SJCRH30 (cell line): Measurements from ENCODE around the gene MRPS24. TPM values are rescaled to one million over a fixed set of nuclear protein-coding genes. Genes with fewer than 3 reads are reported as not detected.
"Not testable (repeated sequence)": the region's sequence is repeated elsewhere in the genome, so short reads cannot be mapped to it uniquely, and the experiment has no call there.

Experiments used
- DNase-seq, 2 experiments: peaks; one replicate each; pipeline ENCODE4 v3.0.0-alpha.2; 2015 to 2020
- H3K27ac ChIP-seq: fragments of 250-450 bp; sonication (Bioruptor Pico); 2 replicates; pipeline ENCODE4 v1.5.1; 2020; ENCODE audit warnings: mild to moderate bottlenecking, moderate library complexity
- H3K27me3 ChIP-seq: fragments of 250-450 bp; sonication (Bioruptor Pico); 2 replicates; pipeline ENCODE4 v1.5.1; 2020; ENCODE audit warnings: mild to moderate bottlenecking, moderate library complexity
- H3K36me3 ChIP-seq: fragments of 250-450 bp; sonication (Bioruptor Pico); 2 replicates; pipeline ENCODE4 v1.5.1; 2020; ENCODE audit warnings: mild to moderate bottlenecking, moderate library complexity
- H3K4me1 ChIP-seq: fragments of 250-450 bp; sonication (Bioruptor Pico); 2 replicates; pipeline ENCODE4 v1.5.1; 2020; ENCODE audit warnings: mild to moderate bottlenecking, moderate library complexity
- H3K4me3 ChIP-seq: fragments of 250-450 bp; sonication (Bioruptor Pico); 2 replicates; pipeline ENCODE4 v1.5.1; 2020; ENCODE audit warnings: mild to moderate bottlenecking, moderate library complexity
- H3K9me3 ChIP-seq: fragments of 250-450 bp; sonication (Bioruptor Pico); replicated peaks from 2 replicates; pipeline ENCODE4 v1.5.1; 2020; ENCODE audit warnings: mild to moderate bottlenecking, moderate library complexity
- total RNA-seq: library from RNA; depleted of rRNA; stranded (reverse); fragments of >200 nt; shearing (Covaris generic); gene quantifications from 2 replicates; pipeline ENCODE4 v1.2.3, GENCODE V29; 2014; rRNA removed

Gene MRPS24
- total RNA-seq: 88.7 and 105 TPM in 2 replicates

DNA sequence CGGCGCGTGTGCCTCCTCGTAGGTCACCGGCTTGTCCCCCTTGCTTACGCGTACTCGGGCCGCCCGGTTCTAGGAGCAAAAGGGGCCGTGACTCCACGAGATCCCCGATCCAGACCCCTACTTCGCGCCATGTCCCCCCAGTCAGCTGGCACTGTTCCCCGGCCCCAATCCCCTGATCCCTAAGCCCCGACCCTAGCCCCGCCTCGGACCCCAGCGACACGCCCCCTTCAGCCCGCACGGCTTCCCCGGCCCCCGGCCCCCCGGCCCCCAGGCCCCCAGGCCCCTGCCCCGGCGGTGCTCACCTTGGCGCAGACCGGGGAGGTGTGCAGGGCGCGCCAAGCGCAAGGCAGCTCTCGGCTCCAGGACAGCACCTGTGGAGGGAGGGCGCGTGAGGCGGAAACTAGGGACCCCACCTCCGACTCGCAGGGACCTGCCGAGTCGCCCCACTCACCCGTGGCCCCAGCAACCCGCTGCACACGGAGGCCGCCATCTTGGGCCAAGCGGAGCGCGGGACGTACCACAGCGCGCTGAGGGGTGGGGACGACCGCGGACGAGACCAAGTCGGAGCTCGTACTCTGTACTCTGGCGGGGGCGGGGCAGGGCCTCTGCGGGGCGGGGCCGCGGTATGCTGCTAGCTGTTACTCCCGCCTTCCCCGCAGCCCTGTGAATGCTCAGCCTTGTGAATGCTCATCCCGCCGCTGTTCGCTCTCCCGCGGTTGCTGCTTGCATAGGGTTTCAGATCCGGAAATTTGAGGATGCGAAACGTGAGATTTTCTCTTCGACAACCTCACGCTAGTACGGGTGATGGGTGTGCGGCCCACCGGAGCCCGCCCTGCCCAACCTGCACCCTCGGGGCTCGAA, at the start of gene MRPS24:
MRPS24 (minus strand) TSS at position 512 of the 861 bp plus-strand sequence; CDS start at position 490, 22 bp downstream.
- Histone ChIP-seq H3K27me3 (no peaks in the 10 kb centered on the region), H3K9me3 (peaks cover 3% of the 10 kb centered on the region; the same call in 1 of the 2 replicates), H3K27ac (peak within 1 kb of the TSS; percentile 83), H3K4me3 (peak within 1 kb of the TSS; percentile 85), H3K4me1 (no peaks in the 10 kb centered on the region; the same call in 1 of the 2 replicates), H3K36me3 (peaks cover 11% of the 10 kb centered on the region)
- peak; percentile 97 to 98 for DNase-seq

DNA sequence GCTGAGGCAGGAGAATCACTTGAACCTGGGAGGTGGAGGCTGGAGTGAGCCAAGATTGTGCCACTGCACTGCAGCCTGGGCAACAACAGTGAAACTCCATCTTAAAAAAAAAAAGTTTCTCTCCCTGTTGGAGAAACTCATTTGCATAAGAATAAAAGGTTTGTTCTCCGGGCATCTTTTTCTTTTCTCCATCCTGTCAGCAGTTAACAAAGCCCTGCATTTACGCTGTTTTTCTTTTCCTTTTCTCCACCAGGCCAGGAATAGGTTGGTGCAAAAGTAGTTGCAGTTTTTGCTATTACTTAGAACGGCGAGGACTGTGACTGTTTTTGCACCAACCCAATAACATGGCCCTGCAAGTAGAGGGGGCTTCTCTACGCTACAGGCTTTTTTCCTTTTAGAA, 46.6 kb upstream of the MRPS24 start:
- DNase-seq: no peak
- H3K9me3 ChIP-seq: no peaks in the 10 kb centered on the region

DNA sequence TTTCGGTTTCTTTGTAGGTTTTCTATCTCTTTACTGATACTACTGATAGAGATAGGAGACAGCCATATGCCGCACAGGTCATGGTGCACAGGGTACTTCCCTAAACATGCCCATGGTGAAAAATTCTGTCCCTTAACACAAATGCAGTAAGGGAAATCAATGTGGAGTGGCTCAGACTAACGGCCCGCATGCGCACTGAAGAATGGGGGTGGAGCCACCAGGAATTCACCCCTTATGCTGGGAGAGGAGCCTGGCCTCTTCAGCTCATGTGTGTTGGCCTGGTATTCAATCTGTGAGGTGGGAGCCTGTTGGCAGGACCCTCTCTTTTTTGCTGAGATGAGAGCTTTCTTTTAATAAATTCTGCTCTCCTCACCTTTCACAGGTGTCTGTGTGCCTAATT, 45.5 kb upstream of the MRPS24 start:
- DNase-seq: no peak
- Histone ChIP-seq H3K27me3 (no peaks in the 10 kb centered on the region), H3K4me1 (no peaks in the 10 kb centered on the region), H3K36me3 (no peaks in the 10 kb centered on the region), H3K27ac (no peak overlapping the region), H3K9me3 (no peaks in the 10 kb centered on the region), H3K4me3 (no peak overlapping the region)

More for the DNA sequence above, 46.6 kb upstream of the MRPS24 start:
- no peaks in the 10 kb centered on the region for H3K27me3 ChIP-seq
- H3K4me3 ChIP-seq: no peak overlapping the region
- no peaks in the 10 kb centered on the region for H3K36me3 ChIP-seq
- H3K27ac ChIP-seq: no peak overlapping the region
- H3K4me1 ChIP-seq: no peaks in the 10 kb centered on the region

DNA sequence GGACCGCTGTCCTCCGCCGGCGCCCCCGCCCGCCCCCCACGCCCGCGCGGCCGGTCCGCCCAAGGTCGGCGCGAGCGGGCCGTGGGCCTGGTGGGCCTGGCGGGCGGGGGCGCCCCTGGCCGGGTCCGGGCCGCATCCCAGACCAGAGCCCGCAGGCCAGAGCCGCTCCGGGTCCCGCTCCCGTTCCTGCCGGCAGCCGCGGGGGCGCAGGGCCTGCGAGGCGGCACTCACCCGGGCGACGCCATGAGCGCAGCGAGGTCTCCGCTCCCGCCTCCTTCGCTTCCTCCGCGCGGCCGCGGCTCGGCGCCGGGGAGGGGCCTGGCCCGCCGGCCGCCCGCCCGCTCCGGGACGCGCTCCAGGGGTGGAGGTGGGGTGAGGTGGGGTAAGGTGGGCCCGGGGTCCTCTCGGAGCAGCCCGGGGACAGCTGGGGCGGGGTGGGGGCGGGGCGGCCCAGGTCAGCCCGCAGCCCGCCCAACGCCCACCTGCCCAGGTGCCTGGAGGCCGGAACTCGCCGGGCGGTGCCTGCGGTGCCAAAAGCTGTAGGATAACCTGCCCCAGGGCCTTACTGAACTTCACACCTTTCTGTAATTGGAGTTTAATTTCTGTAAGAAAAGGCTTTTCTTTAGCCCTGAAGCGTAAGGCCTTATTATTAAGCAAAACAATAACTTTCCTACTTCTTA, 37.2 kb upstream of the MRPS24 start, which contains the start of gene URGCP:
URGCP (minus strand) TSS at position 266 of the 680 bp plus-strand sequence; CDS start at position 245, 21 bp downstream.
- Histone ChIP-seq H3K4me3 (peak within 1 kb of the TSS; percentile 77), H3K9me3 (no peaks in the 10 kb centered on the region), H3K36me3 (no peaks in the 10 kb centered on the region; the same call in none of the 2 replicates), H3K27ac (peak within 1 kb of the TSS; percentile 31; the same call in 1 of the 2 replicates), H3K27me3 (0 out of 2 replicates have a peak, but pooled peaks cover 3% of the 10 kb centered on the region), H3K4me1 (peaks cover 5% of the 10 kb centered on the region; the same call in 1 of the 2 replicates)
- DNase-seq: peak; percentile 48 to 54

DNA sequence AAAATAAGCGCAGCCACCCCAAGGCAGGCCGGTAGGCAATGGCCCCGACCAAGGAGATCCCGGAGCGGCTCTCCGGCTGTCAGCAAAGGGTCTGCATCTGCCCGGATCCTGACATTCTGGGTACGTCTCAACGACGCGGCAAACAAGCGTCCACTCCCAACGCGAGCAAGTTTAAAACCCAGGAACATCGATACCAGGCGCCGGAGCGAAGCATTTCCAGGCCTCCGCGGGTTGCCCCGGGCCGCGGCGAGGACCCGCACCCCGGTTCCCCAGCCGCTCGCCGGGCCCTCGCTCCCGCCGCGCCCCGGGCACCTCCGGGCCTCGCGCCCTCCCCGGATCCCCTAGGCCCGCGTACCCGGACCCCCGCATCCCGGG, 36.6 kb upstream of the MRPS24 start:
- Histone ChIP-seq H3K36me3 (no peaks in the 10 kb centered on the region; the same call in none of the 2 replicates), H3K9me3 (no peaks in the 10 kb centered on the region), H3K27ac (peak overlapping the region; percentile 31; the same call in 1 of the 2 replicates), H3K4me3 (peak overlapping the region; percentile 77), H3K27me3 (0 out of 2 replicates have a peak, but pooled peaks cover 3% of the 10 kb centered on the region), H3K4me1 (peaks cover 5% of the 10 kb centered on the region; the same call in 1 of the 2 replicates)
- peak; percentile 69 to 74 for DNase-seq

DNA sequence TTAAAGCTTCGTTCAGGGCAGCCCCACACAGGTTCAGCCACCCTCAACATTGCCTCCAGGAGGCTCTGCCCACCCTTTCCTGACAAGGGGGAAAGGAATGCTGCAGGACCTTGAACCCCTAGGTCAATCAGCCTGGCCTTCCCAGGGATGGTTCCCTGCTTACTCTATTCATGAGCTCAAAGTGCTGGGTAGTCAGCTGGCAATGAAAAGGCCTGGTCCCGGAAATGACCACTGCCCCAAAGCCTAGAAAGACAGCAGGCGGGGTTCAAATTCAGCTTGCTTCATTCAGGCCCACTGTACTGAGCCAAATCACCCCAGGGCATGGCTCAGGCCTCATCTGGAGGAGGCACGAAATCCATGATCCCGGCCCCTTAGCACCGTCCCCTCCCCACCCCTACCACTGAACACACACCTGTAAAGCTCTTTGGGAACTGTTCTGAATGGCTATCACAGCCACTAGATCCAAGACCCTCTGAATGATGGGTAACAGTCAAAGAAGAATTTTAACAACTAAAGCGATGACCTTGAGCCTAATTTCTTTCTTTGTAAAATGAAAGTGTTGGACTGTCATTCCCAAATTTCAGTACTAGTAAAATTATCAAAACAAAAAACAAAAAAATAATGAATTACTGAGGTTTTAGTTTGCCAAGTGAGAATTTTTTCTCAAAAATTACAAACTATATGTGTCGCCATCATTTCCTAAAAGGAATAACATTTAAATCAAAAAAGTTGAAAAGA, 36.1 kb upstream of the MRPS24 start:
- peak in 1 of 2 experiments; percentile 22 for DNase-seq
- Histone ChIP-seq H3K27ac (peak overlapping the region; percentile 31; the same call in 1 of the 2 replicates), H3K9me3 (no peaks in the 10 kb centered on the region), H3K27me3 (0 out of 2 replicates have a peak, but pooled peaks cover 3% of the 10 kb centered on the region), H3K36me3 (no peaks in the 10 kb centered on the region; the same call in none of the 2 replicates), H3K4me3 (peak overlapping the region; percentile 77), H3K4me1 (peaks cover 5% of the 10 kb centered on the region; the same call in 1 of the 2 replicates)

DNA sequence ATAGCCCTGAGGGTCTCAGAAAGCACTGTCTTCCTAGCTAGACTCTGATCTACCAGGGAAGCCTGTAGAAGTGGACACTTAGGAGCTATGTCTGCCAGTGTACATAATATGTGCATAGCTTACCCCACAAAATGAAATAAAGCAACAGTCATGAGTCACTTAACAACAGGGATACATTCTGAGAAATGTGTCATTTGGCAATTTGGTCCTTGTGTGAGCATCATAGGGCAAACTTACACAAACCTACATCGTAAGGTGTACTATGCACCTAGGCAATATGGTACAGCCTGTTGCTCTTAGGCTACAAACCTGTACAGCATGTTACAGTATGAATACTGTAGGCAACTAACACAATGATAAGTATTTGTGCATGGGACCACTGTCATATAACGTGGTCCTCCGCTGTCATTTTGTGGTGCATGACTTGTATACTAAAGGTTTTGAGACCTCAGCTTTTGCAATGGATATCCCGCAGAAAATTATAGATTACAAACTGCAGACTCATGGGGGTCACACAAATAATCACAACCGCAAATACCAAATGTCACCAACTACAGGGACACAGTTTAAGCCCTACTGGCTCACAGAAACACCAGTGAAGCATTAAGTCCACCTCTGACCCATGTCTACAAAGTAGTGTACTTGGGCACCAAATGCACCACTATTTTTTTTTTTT, 35.4 kb upstream of the MRPS24 start:
- H3K4me1 ChIP-seq: peaks cover 5% of the 10 kb centered on the region; the same call in 1 of the 2 replicates
- H3K36me3 ChIP-seq: no peaks in the 10 kb centered on the region; the same call in none of the 2 replicates
- H3K27me3 ChIP-seq: 0 out of 2 replicates have a peak, but pooled peaks cover 3% of the 10 kb centered on the region
- DNase-seq: no peak
- no peaks in the 10 kb centered on the region for H3K9me3 ChIP-seq
- H3K4me3 ChIP-seq: no peak overlapping the region
- H3K27ac ChIP-seq: no peak overlapping the region

DNA sequence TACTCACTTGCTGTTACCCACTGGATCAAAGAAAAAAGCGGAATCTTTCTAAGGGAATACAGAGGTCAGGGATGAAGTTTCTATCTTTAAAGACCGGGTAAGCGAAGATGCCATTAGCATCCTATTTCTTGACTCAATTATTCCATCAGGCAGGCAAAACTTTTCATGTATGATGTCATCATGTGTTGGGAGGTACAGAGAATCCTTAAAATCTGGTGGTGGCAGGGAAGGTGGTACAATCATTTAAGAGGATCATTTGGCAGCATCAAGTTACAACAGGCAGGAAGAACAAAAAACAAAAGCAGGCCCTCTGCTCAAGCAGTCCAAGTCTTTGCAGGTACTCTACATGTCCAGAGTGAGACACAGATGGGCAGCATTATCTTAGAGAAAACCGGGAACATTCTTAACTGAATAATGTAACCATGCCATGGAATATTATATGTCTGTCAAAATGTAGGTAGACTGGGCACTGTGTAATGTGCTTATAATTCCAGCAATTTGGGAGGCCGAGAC, 33.3 kb upstream of the MRPS24 start:
- Histone ChIP-seq H3K9me3 (no peaks in the 10 kb centered on the region), H3K36me3 (no peaks in the 10 kb centered on the region; the same call in none of the 2 replicates), H3K27ac (no peak overlapping the region), H3K4me1 (peaks cover 5% of the 10 kb centered on the region; the same call in 1 of the 2 replicates), H3K27me3 (0 out of 2 replicates have a peak, but pooled peaks cover 3% of the 10 kb centered on the region), H3K4me3 (no peak overlapping the region)
- no peak for DNase-seq

DNA sequence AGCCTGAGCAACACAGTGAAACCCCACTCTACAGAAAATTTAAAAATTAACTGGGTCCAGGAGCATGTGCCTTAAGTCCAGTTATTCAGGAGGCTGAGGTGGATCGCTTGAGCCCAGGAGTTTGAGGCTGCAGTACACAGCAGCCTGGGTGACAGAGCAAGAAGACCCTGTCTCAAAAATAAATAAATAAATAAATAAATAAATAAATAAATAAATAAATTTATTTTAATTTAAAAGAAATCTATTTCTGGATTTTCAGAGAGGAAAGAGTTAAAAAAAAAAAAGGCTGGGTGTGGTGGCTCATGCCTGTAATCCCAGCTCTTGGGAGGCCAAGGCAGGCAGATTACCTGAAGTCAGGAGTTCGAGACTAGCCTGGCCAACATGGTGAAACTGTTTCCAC, 29.3 kb upstream of the MRPS24 start:
- not testable (repeated sequence) for DNase-seq, H3K4me3 ChIP-seq, H3K36me3 ChIP-seq, H3K27me3 ChIP-seq, H3K9me3 ChIP-seq, H3K4me1 ChIP-seq, H3K27ac ChIP-seq

DNA sequence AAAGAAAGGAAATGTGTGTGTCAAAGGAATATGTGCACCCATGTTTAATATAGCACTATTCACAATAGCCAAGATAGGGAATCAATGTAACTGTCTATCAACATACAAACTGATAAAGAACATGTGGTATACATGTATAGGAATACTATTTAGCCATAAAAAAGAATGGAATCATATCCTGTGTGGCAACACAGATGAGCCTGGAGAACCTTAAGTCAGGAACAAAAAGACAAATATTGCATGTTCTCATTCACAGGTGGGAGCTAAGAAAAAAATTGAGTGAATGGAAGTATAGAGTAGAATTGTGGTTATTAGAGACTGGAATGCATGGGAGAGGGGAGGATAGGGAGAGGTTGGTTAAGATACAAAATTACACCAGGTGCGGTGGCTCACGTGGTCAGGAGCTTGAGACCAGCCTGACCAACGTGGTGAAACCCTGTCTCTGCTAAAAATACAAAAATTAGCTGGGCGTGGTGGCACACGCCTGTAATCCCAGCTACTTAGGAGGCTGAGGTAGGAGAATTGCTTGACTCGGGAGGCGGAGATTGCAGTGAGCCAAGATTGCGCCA, 26.6 kb upstream of the MRPS24 start:
- no peaks in the 10 kb centered on the region for H3K9me3 ChIP-seq
- H3K27me3 ChIP-seq: no peaks in the 10 kb centered on the region
- no peak overlapping the region for H3K27ac ChIP-seq
- peaks cover 3% of the 10 kb centered on the region for H3K36me3 ChIP-seq
- no peaks in the 10 kb centered on the region for H3K4me1 ChIP-seq
- H3K4me3 ChIP-seq: no peak overlapping the region
- DNase-seq: no peak

DNA sequence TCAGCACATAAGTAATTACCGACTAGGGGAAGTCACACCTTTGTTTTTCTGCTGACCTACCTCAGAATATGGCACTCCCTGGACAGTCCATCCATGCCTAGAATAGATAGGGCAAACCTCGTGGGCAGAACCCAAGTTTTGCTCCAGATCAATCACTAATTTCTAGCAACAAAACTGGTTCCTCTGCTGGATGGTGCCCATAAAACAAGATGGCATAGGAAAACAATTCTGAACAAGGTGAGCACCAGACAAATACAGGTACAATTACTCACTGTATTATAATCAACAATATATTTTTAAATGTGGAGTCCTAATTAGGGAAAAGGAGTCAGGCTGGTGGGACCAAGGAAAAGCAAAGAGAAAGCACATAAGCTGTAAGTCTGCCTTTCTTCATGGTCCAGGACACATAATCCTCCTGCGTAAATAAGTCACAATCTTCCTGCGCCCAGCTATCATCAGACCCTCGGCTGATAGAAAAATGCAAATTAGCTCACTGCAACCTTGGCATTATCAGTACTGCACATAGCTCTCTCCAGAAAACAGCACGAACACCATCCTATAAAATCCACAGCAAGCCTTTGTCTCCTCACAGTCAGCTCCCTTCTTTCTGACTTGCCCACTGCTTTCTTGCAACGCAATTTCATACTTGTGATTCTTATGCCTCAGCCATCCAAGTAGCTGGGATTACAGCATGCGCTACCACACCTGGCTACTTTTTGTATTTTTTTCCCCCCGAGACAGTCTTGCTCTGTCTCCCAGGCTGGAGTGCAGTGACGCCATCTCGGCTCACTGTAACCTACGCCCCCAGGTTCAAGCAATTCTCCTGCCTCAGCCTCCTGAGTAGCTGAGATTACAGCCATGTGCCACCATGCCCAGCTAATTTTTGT, 22.0 kb upstream of the MRPS24 start:
- DNase-seq: no peak
- peaks cover 3% of the 10 kb centered on the region for H3K36me3 ChIP-seq
- no peaks in the 10 kb centered on the region for H3K9me3 ChIP-seq
- H3K4me1 ChIP-seq: no peaks in the 10 kb centered on the region
- no peak overlapping the region for H3K27ac ChIP-seq
- H3K27me3 ChIP-seq: no peaks in the 10 kb centered on the region
- no peak overlapping the region for H3K4me3 ChIP-seq

DNA sequence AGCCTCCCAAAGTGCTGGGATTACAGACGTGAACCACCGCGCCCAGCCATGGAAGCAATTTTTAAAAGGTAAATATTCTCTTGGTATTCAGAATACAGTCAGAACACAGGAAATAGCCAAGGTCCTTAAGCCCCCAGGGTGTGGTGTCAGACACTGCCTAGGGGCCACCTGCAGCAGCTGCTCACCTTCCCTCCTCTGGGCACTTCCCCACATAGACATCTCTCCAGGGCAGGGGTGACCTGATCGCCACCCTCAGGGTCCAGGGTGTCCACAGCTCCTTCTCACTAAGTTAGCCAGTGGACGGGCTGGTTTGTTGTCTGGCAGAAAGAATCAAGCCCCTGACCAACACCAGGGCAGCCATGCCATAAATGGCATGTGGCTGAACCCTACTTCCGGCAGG, 21.2 kb upstream of the MRPS24 start:
- Histone ChIP-seq H3K4me3 (no peak overlapping the region), H3K36me3 (peaks cover 9% of the 10 kb centered on the region), H3K9me3 (no peaks in the 10 kb centered on the region; the same call in 1 of the 2 replicates), H3K4me1 (no peaks in the 10 kb centered on the region), H3K27me3 (no peaks in the 10 kb centered on the region), H3K27ac (no peak overlapping the region)
- DNase-seq: no peak
